Muscle layer of duodenum (tissue), 2 donors: ENCODE data around the gene ZNF33A.
"Not testable (repeated sequence)": the region's sequence is repeated elsewhere in the genome, so short reads cannot be mapped to it uniquely, and the experiment has no call there.

Experiments
- H3K27ac ChIP-seq: one replicate; pipeline ENCODE4 v1.7.0; 2013; ENCODE audit warnings: mild to moderate bottlenecking, low read length
- H3K27me3 ChIP-seq: one replicate; pipeline ENCODE4 v1.7.0; 2013; ENCODE audit warnings: low read depth, mild to moderate bottlenecking, control low read depth, low read length
- H3K36me3 ChIP-seq, 2 donors: one replicate each; pipeline ENCODE4 v1.7.0; 2013; ENCODE audit warnings: low read length in 2 of 2, control low read depth in 1 of 2, mild to moderate bottlenecking in 1 of 2; ENCODE audit not compliant: insufficient read depth in 2 of 2, control insufficient read depth in 1 of 2
- H3K4me1 ChIP-seq, 2 donors: one replicate each; pipeline ENCODE4 v1.7.0; 2013; ENCODE audit warnings: low read length in 2 of 2, mild to moderate bottlenecking in 2 of 2, control low read depth in 1 of 2, moderate library complexity in 1 of 2; ENCODE audit not compliant: insufficient read depth in 2 of 2, control insufficient read depth in 1 of 2
- H3K4me3 ChIP-seq, 2 donors: one replicate each; pipeline ENCODE4 v1.7.0; 2013; ENCODE audit warnings: low read length in 2 of 2, low read depth in 1 of 2, mild to moderate bottlenecking in 1 of 2
- H3K9me3 ChIP-seq, 2 donors: one replicate each; pipeline ENCODE4 v1.7.0; 2013; ENCODE audit warnings: low read length in 2 of 2, control low read depth in 1 of 2, mild to moderate bottlenecking in 1 of 2; ENCODE audit not compliant: control insufficient read depth in 1 of 2
- donor health status: healthy.

The ZNF33A gene

GRCh38 chr10:38010119-38010903 is at the start of gene ZNF33A:
ZNF33A (plus strand) TSS chr10:38010675; CDS start chr10:38012342, 1,667 bp downstream.
- H3K9me3 ChIP-seq: no peaks in the 10 kb centered on the region
- H3K4me1 ChIP-seq: peaks cover 0 to 5% of the 10 kb centered on the region in 2 donors
- H3K4me3 ChIP-seq: peak within 1 kb of the TSS; percentile 69 to 78
- peaks cover 0 to 4% of the 10 kb centered on the region in 2 donors for H3K36me3 ChIP-seq
- H3K27ac ChIP-seq: peak within 1 kb of the TSS; percentile 90
- no peaks in the 10 kb centered on the region for H3K27me3 ChIP-seq

- Histone ChIP-seq H3K36me3 (peaks cover 10 to 42% of the 10 kb centered on the region in 2 donors), H3K4me3 (no peak overlapping the region), H3K9me3 (peaks cover 0 to 6% of the 10 kb centered on the region in 2 donors), H3K27me3 (no peaks in the 10 kb centered on the region), H3K27ac (no peak overlapping the region), H3K4me1 (no peaks in the 10 kb centered on the region)
These were observed 45.5 kb upstream of the ZNF33A start for GRCh38 chr10:37965006-37965405.

GRCh38 chr10:37972396-37972795 is 38.1 kb upstream of the ZNF33A start:
- Histone ChIP-seq H3K9me3 (no peaks in the 10 kb centered on the region), H3K27me3 (no peaks in the 10 kb centered on the region), H3K27ac (no peak overlapping the region), H3K4me3 (no peak overlapping the region), H3K36me3 (peaks cover 17 to 26% of the 10 kb centered on the region in 2 donors), H3K4me1 (peaks cover 0 to 10% of the 10 kb centered on the region in 2 donors)

GRCh38 chr10:37975401-37975991 is 35.0 kb upstream of the ZNF33A start:
- Histone ChIP-seq H3K27me3 (no peaks in the 10 kb centered on the region), H3K36me3 (peaks cover 3 to 6% of the 10 kb centered on the region in 2 donors), H3K4me3 (peak overlapping the region; percentile 82 to 89), H3K9me3 (no peaks in the 10 kb centered on the region), H3K27ac (peak overlapping the region; percentile 93), H3K4me1 (peaks cover 0 to 10% of the 10 kb centered on the region in 2 donors)

GRCh38 chr10:37976091-37976879 is 34.2 kb upstream of the ZNF33A start, which contains the start of gene ZNF25:
ZNF25 (minus strand) TSS chr10:37976647; CDS start chr10:37971722, 4,925 bp downstream.
- Histone ChIP-seq H3K4me1 (peaks cover 0 to 10% of the 10 kb centered on the region in 2 donors), H3K4me3 (peak within 1 kb of the TSS; percentile 82 to 89), H3K27me3 (no peaks in the 10 kb centered on the region), H3K27ac (peak within 1 kb of the TSS; percentile 93), H3K36me3 (peaks cover 0 to 2% of the 10 kb centered on the region in 2 donors), H3K9me3 (no peaks in the 10 kb centered on the region)

- Histone ChIP-seq H3K27ac (peak overlapping the region; percentile 93), H3K27me3 (no peaks in the 10 kb centered on the region), H3K4me1 (peaks cover 0 to 10% of the 10 kb centered on the region in 2 donors), H3K36me3 (no peaks in the 10 kb centered on the region), H3K9me3 (no peaks in the 10 kb centered on the region), H3K4me3 (peak overlapping the region; percentile 82 to 89)
These were observed 33.6 kb upstream of the ZNF33A start for GRCh38 chr10:37976880-37977203.

GRCh38 chr10:37991655-37992054 is 18.8 kb upstream of the ZNF33A start:
- Histone ChIP-seq H3K36me3 (no peaks in the 10 kb centered on the region), H3K4me1 (no peaks in the 10 kb centered on the region), H3K9me3 (no peaks in the 10 kb centered on the region), H3K27ac (no peak overlapping the region), H3K4me3 (no peak overlapping the region), H3K27me3 (no peaks in the 10 kb centered on the region)

GRCh38 chr10:37992083-37992482 is 18.4 kb upstream of the ZNF33A start:
- H3K4me3 ChIP-seq: no peak overlapping the region
- H3K9me3 ChIP-seq: no peaks in the 10 kb centered on the region
- no peaks in the 10 kb centered on the region for H3K36me3 ChIP-seq
- H3K27me3 ChIP-seq: no peaks in the 10 kb centered on the region
- H3K4me1 ChIP-seq: no peaks in the 10 kb centered on the region
- H3K27ac ChIP-seq: no peak overlapping the region

- H3K27ac ChIP-seq, H3K27me3 ChIP-seq, H3K36me3 ChIP-seq, H3K4me1 ChIP-seq, H3K9me3 ChIP-seq, H3K4me3 ChIP-seq: not testable (repeated sequence)
These were observed 11.6 kb upstream of the ZNF33A start for GRCh38 chr10:37998920-37999319.

GRCh38 chr10:38000474-38000873 is 10.0 kb upstream of the ZNF33A start:
- H3K4me3 ChIP-seq, H3K9me3 ChIP-seq, H3K36me3 ChIP-seq, H3K27me3 ChIP-seq, H3K4me1 ChIP-seq, H3K27ac ChIP-seq: not testable (repeated sequence)

- Histone ChIP-seq H3K4me3 (no peak overlapping the region), H3K27ac (no peak overlapping the region), H3K4me1 (no peaks in the 10 kb centered on the region), H3K9me3 (no peaks in the 10 kb centered on the region), H3K36me3 (no peaks in the 10 kb centered on the region), H3K27me3 (no peaks in the 10 kb centered on the region)
These were observed 7.4 kb upstream of the ZNF33A start for GRCh38 chr10:38003026-38003425.
